GM12878 (cell line): ENCODE results near the gene MUC5B. TPM values are rescaled to one million over a fixed set of nuclear protein-coding genes. Genes with fewer than 3 reads are reported as not detected.

ENCODE experiments used
- ATAC-seq: fragments of 200-7000 bp; cut with Tn5 transposase; 3 replicates; pipeline ENCODE4 v1.9.1; 2020; ENCODE audit warnings: mild to moderate bottlenecking, moderate library complexity
- BruUV-seq: library from RNA; stranded (reverse); fragments of 400-500 nt; replicated peaks from 2 replicates; lab custom pipeline; 2021; lab: Mats Ljungman, UMichigan
- CTCF ChIA-PET: fragments of 300-600 bp; sonication (Branson Sonifier 250); formaldehyde crosslinking; extraction: SDS; loops from one replicate; lab custom pipeline; 2021; ENCODE audit warnings: inconsistent platforms; lab: Yijun Ruan, JAX
- POLR2A ChIA-PET: fragments of 350-600 bp; formaldehyde crosslinking; extraction: SDS; loops from one replicate; lab custom pipeline; 2021; ENCODE audit warnings: inconsistent platforms; lab: Charles Lee
- RAD21 ChIA-PET: fragments of 300-600 bp; sonication (Branson Sonifier 250); formaldehyde crosslinking; loops from one replicate; lab custom pipeline; 2023; ENCODE audit warnings: antibody characterized with exemption; ENCODE audit not compliant: unreplicated experiment; lab: Charles Lee
- SMC1A ChIA-PET: fragments of 300-600 bp; sonication (Branson Sonifier 250); formaldehyde crosslinking; loops from one replicate; lab custom pipeline; 2023; ENCODE audit not compliant: unreplicated experiment, uncharacterized antibody; lab: Charles Lee
- DNase-seq: peaks from one replicate; pipeline ENCODE4 v3.0.0-alpha.2; 2011; ENCODE audit warnings: low read depth, low spot score
- FAIRE-seq: peaks from 3 replicates; lab custom pipeline; 2011; peaks lifted over from hg19 to GRCh38; lab: Jason Lieb, UNC
- H2AFZ ChIP-seq: 2 replicates; pipeline ENCODE4 v1.6.0; 2011; ENCODE audit warnings: low read depth, low read length, control low read depth; ENCODE audit not compliant: control insufficient read depth
- H3K27ac ChIP-seq: 2 replicates; pipeline ENCODE4 v1.5.1; 2011; ENCODE audit warnings: control low read depth; ENCODE audit not compliant: control insufficient read depth, insufficient read depth
- H3K27me3 ChIP-seq, 2 experiments: replicated peaks in 1 of 2; 2 replicates each; pipeline versions ENCODE4 v1.6.0 to v1.6.1; 2011; ENCODE audit warnings: low read length in 1 of 2; ENCODE audit not compliant: control insufficient read depth in 2 of 2, insufficient read depth in 2 of 2
- H3K36me3 ChIP-seq, 2 experiments: 2 replicates each; pipeline ENCODE4 v1.5.1; 2011; ENCODE audit warnings: low read length in 1 of 2; ENCODE audit not compliant: control insufficient read depth in 2 of 2, insufficient read depth in 2 of 2
- H3K4me1 ChIP-seq: 2 replicates; pipeline ENCODE4 v1.6.1; 2011; ENCODE audit warnings: mild to moderate bottlenecking, low read length, moderate library complexity, mixed read lengths; ENCODE audit not compliant: control insufficient read depth, insufficient read depth
- H3K4me2 ChIP-seq: 2 replicates; pipeline ENCODE4 v1.6.0; 2011; ENCODE audit warnings: control low read depth; ENCODE audit not compliant: control insufficient read depth, insufficient read depth
- H3K4me3 ChIP-seq: fragments of 200-600 bp; sonication (generic); 2 replicates; pipeline ENCODE4 v1.5.1; 2016
- H3K79me2 ChIP-seq: 2 replicates; pipeline ENCODE4 v1.6.0; 2011; ENCODE audit warnings: low read length; ENCODE audit not compliant: control insufficient read depth, insufficient read depth
- H3K9ac ChIP-seq: 2 replicates; pipeline ENCODE4 v1.8.0; 2011; ENCODE audit warnings: low read length, control low read depth, mixed read lengths; ENCODE audit not compliant: control insufficient read depth, insufficient read depth
- H3K9me3 ChIP-seq: replicated peaks from 3 replicates; pipeline ENCODE4 v1.5.1; 2011; ENCODE audit warnings: mild to moderate bottlenecking, low read length; ENCODE audit not compliant: control insufficient read depth, insufficient read depth
- H4K20me1 ChIP-seq: 2 replicates; pipeline ENCODE4 v1.6.0; 2011; ENCODE audit not compliant: control insufficient read depth, insufficient read depth
- EGR1 ChIP-seq, 2 experiments: IDR thresholded peaks; 1 replicate in 1 of 2; 2 replicates in 1 of 2; pipeline ENCODE4 v1.6.1; 2011 to 2012; ENCODE audit warnings: low read depth in 2 of 2, low read length in 2 of 2, borderline replicate concordance in 1 of 2, mild to moderate bottlenecking in 1 of 2, moderate library complexity in 1 of 2
- EP300 ChIP-seq, 2 experiments: fragments of 150-350 bp in 1 of 2; IDR thresholded peaks; 2 replicates each; pipeline ENCODE4 v1.6.1; 2011 to 2012; ENCODE audit warnings: low read depth in 2 of 2, low read length in 2 of 2, borderline replicate concordance in 1 of 2, improper control_type of control experiment in 1 of 2, inconsistent platforms in 1 of 2; ENCODE audit not compliant: control insufficient read depth in 1 of 2
- IRF4 ChIP-seq: IDR thresholded peaks from 2 replicates; pipeline ENCODE4 v1.6.1; 2011; ENCODE audit warnings: low read depth, low read length
- KLF5 ChIP-seq: fragments of 450-650 bp; IDR thresholded peaks from 2 replicates; pipeline ENCODE4 v1.6.1; 2014; ENCODE audit warnings: mild to moderate bottlenecking; ENCODE audit not compliant: partially characterized antibody
- MXI1 ChIP-seq: fragments of 150-350 bp; IDR thresholded peaks from 2 replicates; pipeline ENCODE4 v1.6.1; 2011; ENCODE audit warnings: low read depth, mild to moderate bottlenecking, inconsistent platforms, low read length, improper control_type of control experiment
- NFYB ChIP-seq: IDR thresholded peaks from 2 replicates; pipeline ENCODE4 v1.6.1; 2011; ENCODE audit warnings: low read depth, mild to moderate bottlenecking, low read length, improper control_type of control experiment, moderate library complexity; ENCODE audit not compliant: insufficient read depth
- POLR2AphosphoS5 ChIP-seq: IDR thresholded peaks from 2 replicates; pipeline ENCODE4 v1.6.1; 2011; ENCODE audit warnings: mild to moderate bottlenecking, low read length, inconsistent platforms
- RBBP5 ChIP-seq: fragments of 200-600 bp; sonication (generic); conservative IDR thresholded peaks from 2 replicates; pipeline ENCODE4 v1.6.1; 2016
- TCF3 ChIP-seq: IDR thresholded peaks from 2 replicates; pipeline ENCODE4 v1.6.1; 2012; ENCODE audit warnings: low read depth, mild to moderate bottlenecking, low read length, borderline replicate concordance; ENCODE audit not compliant: insufficient read depth
- ZNF622 ChIP-seq: fragments of 450-650 bp; IDR thresholded peaks from 2 replicates; pipeline ENCODE4 v1.6.1; 2017; ENCODE audit warnings: mild to moderate bottlenecking, inconsistent platforms
- ZSCAN29 ChIP-seq: fragments of 450-650 bp; IDR thresholded peaks from 2 replicates; pipeline ENCODE4 v1.6.1; 2017; ENCODE audit warnings: mild to moderate bottlenecking, moderate library complexity
- WGBS: methylation state at CpG from one replicate; pipeline ENCODE4 v1.1.6; 2016; ENCODE audit warnings: low lambda C conversion rate; ENCODE audit not compliant: insufficient replicate concordance, insufficient coverage; ENCODE audit errors: missing lambda C conversion rate; 5-methylcytosine and 5-hydroxymethylcytosine counted together
- in situ Hi-C: fragments of 300-500 bp; cut with MboI; formaldehyde crosslinking; loops from 9 replicates; pipeline ENCODE4 v1.14.3; 2018; ENCODE audit warnings: mixed read lengths
- intact Hi-C: fragments of 100-400 bp; cut with micrococcal nuclease; formaldehyde crosslinking; loops from one replicate; pipeline ENCODE4 v1.14.2; 2022; ENCODE audit not compliant: unreplicated experiment
- polyA plus RNA-seq, 11 experiments: library from polyadenylated mRNA; depleted of rRNA in 4 of 11; unstranded in 6 of 11; stranded (reverse) in 5 of 11; fragments of >200 nt; fragmentation: Nextera tagmentation in 4 of 11; fragmentation: Illumina TruSeq in 1 of 11; extraction: Ambion mirVana in 4 of 11; extraction: Trizol in 1 of 11; gene quantifications; 1 replicate in 1 of 11; 2 replicates in 10 of 11; pipeline versions ENCODE4 v1.2.1 to v1.2.3, GENCODE V29; 2011 to 2016; ENCODE audit warnings: inconsistent platforms in 2 of 11, missing spikeins in 2 of 11, low read depth in 1 of 11
- total RNA-seq, 4 experiments: library from RNA; depleted of rRNA in 3 of 4; stranded (reverse); fragments of >200 nt in 3 of 4; fragmentation: Illumina TruSeq in 1 of 4; extraction: Trizol in 1 of 4; gene quantifications; 2 replicates each; pipeline versions ENCODE4 v1.2.1 to v1.2.3, GENCODE V29; 2013 to 2021
- TF ChIP-seq, protein P1 (sequence below): fragments of 150-350 bp; IDR thresholded peaks from 2 replicates; pipeline ENCODE4 v1.6.1; 2014; ENCODE audit warnings: mild to moderate bottlenecking, low read depth, low read length
- TF ChIP-seq, protein P2 (sequence below): fragments of 450-650 bp; IDR thresholded peaks from 2 replicates; pipeline ENCODE4 v1.6.1; 2017; ENCODE audit warnings: mild to moderate bottlenecking, moderate library complexity
- TF ChIP-seq, protein P3 (sequence below): fragments of 450-650 bp; IDR thresholded peaks from 2 replicates; pipeline ENCODE4 v1.6.1; 2016; ENCODE audit warnings: mild to moderate bottlenecking
- TF ChIP-seq, protein P4 (sequence below): IDR thresholded peaks from 2 replicates; pipeline ENCODE4 v1.6.1; 2011; ENCODE audit warnings: low read depth, low read length, improper control_type of control experiment, borderline replicate concordance

Gene MUC5B
- total and polyA plus RNA-seq, 10 of the 15 experiments (the other 5 are each of a cell fraction or from before 2014, with no cell fraction given): 1.5 TPM; not detected in 9

DNA sequence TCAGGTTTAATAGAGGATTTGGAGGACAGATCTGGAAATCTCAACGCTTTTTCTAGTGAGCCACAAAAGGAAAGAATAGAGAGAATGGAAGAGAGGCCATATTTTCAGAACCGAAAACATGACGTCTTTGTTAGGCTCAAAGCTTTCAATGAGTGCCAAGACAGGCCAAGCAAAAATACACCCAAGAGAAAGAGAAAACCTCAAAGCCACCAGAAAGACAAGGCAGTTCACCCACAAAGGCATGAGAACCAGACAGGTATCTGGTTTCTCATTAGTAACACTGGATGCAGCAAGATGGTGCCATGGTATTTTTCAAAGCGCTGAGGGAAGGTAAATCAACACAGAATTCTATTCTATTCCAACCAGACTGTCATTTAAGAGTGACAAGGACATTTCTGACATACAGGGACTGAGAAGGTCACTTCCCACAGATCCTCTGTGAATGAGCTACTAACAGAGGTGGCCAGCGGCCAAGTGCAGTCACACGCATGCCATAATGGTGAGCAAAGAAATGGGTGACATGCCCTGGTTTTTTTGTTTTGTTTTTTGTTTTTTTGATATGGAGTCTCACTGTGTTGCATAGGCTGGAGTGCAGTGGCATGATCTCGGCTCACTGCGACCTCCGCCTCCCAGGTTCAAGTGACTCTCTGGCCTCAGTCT is 44.7 kb downstream of the MUC5B start:
- Histone ChIP-seq H3K79me2 (no peaks in the 10 kb centered on the region), H3K9me3 (peaks cover 3% of the 10 kb centered on the region; the same call in 1 of the 3 replicates), H3K9ac (no peak overlapping the region), H3K27me3 (no peaks in the 10 kb centered on the region)
- CTCF ChIA-PET: no interaction called here
- in situ Hi-C loops: no loop called here
- RAD21 ChIA-PET: no interaction called here
- POLR2A ChIA-PET: no interaction called here
- SMC1A ChIA-PET: no interaction called here
- DNase-seq (no peak), ATAC-seq (no peak)
- TF ChIP-seq MXI1 (no peak), EP300 (IDR thresholded peaks at IDR 0.05; ENCODE audit: borderline replicate concordance in 1 of 2, control insufficient read depth in 1 of 2, low read depth in 2 of 2, low read length in 2 of 2) (no peak), ZNF622 (no peak), IRF4 (no peak), RBBP5 (no peak), ZSCAN29 (no peak), POLR2AphosphoS5 (no peak), NFYB (no peak), EGR1 (IDR thresholded peaks at IDR 0.05; ENCODE audit: borderline replicate concordance in 1 of 2, low read depth in 2 of 2, low read length in 2 of 2) (no peak), KLF5 (no peak), TCF3 (no peak)
- TF ChIP-seq, protein P1, sequence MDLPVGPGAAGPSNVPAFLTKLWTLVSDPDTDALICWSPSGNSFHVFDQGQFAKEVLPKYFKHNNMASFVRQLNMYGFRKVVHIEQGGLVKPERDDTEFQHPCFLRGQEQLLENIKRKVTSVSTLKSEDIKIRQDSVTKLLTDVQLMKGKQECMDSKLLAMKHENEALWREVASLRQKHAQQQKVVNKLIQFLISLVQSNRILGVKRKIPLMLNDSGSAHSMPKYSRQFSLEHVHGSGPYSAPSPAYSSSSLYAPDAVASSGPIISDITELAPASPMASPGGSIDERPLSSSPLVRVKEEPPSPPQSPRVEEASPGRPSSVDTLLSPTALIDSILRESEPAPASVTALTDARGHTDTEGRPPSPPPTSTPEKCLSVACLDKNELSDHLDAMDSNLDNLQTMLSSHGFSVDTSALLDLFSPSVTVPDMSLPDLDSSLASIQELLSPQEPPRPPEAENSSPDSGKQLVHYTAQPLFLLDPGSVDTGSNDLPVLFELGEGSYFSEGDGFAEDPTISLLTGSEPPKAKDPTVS: no peak
- TF ChIP-seq, protein P2, sequence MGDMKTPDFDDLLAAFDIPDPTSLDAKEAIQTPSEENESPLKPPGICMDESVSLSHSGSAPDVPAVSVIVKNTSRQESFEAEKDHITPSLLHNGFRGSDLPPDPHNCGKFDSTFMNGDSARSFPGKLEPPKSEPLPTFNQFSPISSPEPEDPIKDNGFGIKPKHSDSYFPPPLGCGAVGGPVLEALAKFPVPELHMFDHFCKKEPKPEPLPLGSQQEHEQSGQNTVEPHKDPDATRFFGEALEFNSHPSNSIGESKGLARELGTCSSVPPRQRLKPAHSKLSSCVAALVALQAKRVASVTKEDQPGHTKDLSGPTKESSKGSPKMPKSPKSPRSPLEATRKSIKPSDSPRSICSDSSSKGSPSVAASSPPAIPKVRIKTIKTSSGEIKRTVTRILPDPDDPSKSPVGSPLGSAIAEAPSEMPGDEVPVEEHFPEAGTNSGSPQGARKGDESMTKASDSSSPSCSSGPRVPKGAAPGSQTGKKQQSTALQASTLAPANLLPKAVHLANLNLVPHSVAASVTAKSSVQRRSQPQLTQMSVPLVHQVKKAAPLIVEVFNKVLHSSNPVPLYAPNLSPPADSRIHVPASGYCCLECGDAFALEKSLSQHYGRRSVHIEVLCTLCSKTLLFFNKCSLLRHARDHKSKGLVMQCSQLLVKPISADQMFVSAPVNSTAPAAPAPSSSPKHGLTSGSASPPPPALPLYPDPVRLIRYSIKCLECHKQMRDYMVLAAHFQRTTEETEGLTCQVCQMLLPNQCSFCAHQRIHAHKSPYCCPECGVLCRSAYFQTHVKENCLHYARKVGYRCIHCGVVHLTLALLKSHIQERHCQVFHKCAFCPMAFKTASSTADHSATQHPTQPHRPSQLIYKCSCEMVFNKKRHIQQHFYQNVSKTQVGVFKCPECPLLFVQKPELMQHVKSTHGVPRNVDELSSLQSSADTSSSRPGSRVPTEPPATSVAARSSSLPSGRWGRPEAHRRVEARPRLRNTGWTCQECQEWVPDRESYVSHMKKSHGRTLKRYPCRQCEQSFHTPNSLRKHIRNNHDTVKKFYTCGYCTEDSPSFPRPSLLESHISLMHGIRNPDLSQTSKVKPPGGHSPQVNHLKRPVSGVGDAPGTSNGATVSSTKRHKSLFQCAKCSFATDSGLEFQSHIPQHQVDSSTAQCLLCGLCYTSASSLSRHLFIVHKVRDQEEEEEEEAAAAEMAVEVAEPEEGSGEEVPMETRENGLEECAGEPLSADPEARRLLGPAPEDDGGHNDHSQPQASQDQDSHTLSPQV: no peak
- TF ChIP-seq, protein P3, sequence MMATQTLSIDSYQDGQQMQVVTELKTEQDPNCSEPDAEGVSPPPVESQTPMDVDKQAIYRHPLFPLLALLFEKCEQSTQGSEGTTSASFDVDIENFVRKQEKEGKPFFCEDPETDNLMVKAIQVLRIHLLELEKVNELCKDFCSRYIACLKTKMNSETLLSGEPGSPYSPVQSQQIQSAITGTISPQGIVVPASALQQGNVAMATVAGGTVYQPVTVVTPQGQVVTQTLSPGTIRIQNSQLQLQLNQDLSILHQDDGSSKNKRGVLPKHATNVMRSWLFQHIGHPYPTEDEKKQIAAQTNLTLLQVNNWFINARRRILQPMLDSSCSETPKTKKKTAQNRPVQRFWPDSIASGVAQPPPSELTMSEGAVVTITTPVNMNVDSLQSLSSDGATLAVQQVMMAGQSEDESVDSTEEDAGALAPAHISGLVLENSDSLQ: no peak
- TF ChIP-seq, protein P4, sequence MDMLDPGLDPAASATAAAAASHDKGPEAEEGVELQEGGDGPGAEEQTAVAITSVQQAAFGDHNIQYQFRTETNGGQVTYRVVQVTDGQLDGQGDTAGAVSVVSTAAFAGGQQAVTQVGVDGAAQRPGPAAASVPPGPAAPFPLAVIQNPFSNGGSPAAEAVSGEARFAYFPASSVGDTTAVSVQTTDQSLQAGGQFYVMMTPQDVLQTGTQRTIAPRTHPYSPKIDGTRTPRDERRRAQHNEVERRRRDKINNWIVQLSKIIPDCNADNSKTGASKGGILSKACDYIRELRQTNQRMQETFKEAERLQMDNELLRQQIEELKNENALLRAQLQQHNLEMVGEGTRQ: no peak
- TF ChIP-seq, all 136 proteins: peak for 0
- Histone ChIP-seq H2AFZ (no peak overlapping the region), H4K20me1 (no peaks in the 10 kb centered on the region), H3K27ac (no peak overlapping the region), H3K36me3 (no peaks in the 10 kb centered on the region), H3K4me3 (no peak overlapping the region), H3K4me2 (no peak overlapping the region), H3K4me1 (0 out of 2 replicates have a peak, but pooled peaks cover 2% of the 10 kb centered on the region)
- WGBS: 78% methylated on average over 9 of the region's 9 CpGs
- intact Hi-C loops: no loop called here
- BruUV-seq: no TSS peak
- FAIRE-seq: no peak
